H1 (cell line): ENCODE measurements around the gene PPP1R12C. TPM values are rescaled to one million over a fixed set of nuclear protein-coding genes. Genes with fewer than 3 reads are reported as not detected.

Experiments
- BACH1 ChIP-seq: IDR thresholded peaks from 2 replicates; pipeline ENCODE4 v1.6.1; 2012; ENCODE audit warnings: low read length, improper control_type of control experiment
- JUND ChIP-seq: IDR thresholded peaks from 2 replicates; pipeline ENCODE4 v1.6.1; 2011; ENCODE audit warnings: mild to moderate bottlenecking, improper control_type of control experiment, low read length
- MAFK ChIP-seq: IDR thresholded peaks from 2 replicates; pipeline ENCODE4 v1.6.1; 2012; ENCODE audit warnings: low read depth, mild to moderate bottlenecking, improper control_type of control experiment, low read length
- POLR2AphosphoS5 ChIP-seq: IDR thresholded peaks from 2 replicates; pipeline ENCODE4 v1.6.1; 2011; ENCODE audit warnings: low read depth, low read length
- RNF2 ChIP-seq: fragments of 200-900, 300-1000 bp; sonication (generic); IDR thresholded peaks from 2 replicates; pipeline ENCODE4 v1.7.1; 2016; ENCODE audit warnings: borderline replicate concordance, low read depth, mild to moderate bottlenecking, antibody characterized with exemption, low read length; ENCODE audit not compliant: poor library complexity, severe bottlenecking; ENCODE audit errors: missing control alignments
- SP2 ChIP-seq: IDR thresholded peaks from 2 replicates; pipeline ENCODE4 v1.6.1; 2012; ENCODE audit warnings: mild to moderate bottlenecking, low read length, inconsistent platforms
- SRF ChIP-seq: IDR thresholded peaks from 2 replicates; pipeline ENCODE4 v1.6.1; 2011; ENCODE audit warnings: mild to moderate bottlenecking, low read depth, low read length, moderate library complexity
- TEAD4 ChIP-seq: IDR thresholded peaks from 2 replicates; pipeline ENCODE4 v1.6.1; 2012; ENCODE audit warnings: low read depth, low read length, inconsistent platforms, mixed read lengths
- polyA plus RNA-seq, 7 experiments: library from polyadenylated mRNA; depleted of rRNA in 3 of 7; stranded (reverse) in 5 of 7; unstranded in 2 of 7; fragments of >200 nt in 5 of 7; fragments of 200-250 nt in 2 of 7; gene quantifications; 1 replicate in 5 of 7; 2 replicates in 1 of 7; 4 replicates in 1 of 7; pipeline versions ENCODE4 v1.2.1 to v1.2.3, GENCODE V29; 2011 to 2013; ENCODE audit warnings: missing spikeins in 2 of 7, mixed read lengths in 2 of 7
- total RNA-seq: library from RNA; stranded (reverse); fragmentation: NEBNext Ultra II Directional; extraction: Animal tissue kit (Norgen Biotek cat#: 25700); gene quantifications from 2 replicates; pipeline ENCODE4 v1.2.1, GENCODE V29; 2021
- TF ChIP-seq, protein P1 (sequence below): IDR thresholded peaks from 2 replicates; pipeline ENCODE4 v1.6.1; 2011; ENCODE audit warnings: low read depth, mild to moderate bottlenecking, low read length; ENCODE audit not compliant: insufficient read depth
- TF ChIP-seq, protein P2 (sequence below): IDR thresholded peaks from 2 replicates; pipeline ENCODE4 v1.6.1; 2012; ENCODE audit warnings: inconsistent platforms

The PPP1R12C gene
- total and polyA plus RNA-seq, 2 of the 8 experiments (the other 6 are each of a cell fraction or from before 2014, with no cell fraction given) = 31.7 to 71.5 TPM

DNA sequence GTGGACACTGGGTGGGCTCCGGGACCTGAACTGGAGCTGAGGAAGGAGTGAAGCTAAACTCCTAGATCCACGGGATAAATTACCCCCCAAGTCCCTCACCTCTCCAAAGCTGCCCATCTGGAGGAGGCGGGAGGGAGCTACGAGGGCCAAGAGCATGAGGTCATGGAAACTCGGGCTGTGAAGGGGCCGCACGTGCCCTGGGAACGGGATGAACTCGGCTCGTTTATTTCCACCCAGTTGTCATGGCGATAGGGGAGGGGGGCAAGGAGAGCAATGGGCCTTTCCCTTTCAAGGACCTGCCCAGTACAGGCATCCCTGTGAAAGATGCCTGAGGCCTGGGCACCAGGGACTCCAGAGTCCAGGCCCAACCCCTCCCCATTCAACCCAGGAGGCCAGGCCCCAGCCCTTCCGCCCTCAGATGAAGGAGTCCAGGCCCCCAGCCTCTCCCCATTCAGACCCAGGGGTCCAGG lies 3.8 kb downstream of the PPP1R12C start (continued):
- TF ChIP-seq, protein P1, sequence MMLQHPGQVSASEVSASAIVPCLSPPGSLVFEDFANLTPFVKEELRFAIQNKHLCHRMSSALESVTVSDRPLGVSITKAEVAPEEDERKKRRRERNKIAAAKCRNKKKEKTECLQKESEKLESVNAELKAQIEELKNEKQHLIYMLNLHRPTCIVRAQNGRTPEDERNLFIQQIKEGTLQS = no peak
- TF ChIP-seq TEAD4 (no peak), MAFK (no peak), SRF (no peak), BACH1 (no peak), RNF2 (no peak), JUND (peak; percentile 68; the same call in 1 of the 2 replicates), SP2 (no peak), POLR2AphosphoS5 (no peak)
- TF ChIP-seq, protein P2, sequence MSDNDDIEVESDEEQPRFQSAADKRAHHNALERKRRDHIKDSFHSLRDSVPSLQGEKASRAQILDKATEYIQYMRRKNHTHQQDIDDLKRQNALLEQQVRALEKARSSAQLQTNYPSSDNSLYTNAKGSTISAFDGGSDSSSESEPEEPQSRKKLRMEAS = peak; percentile 77
